Lung (tissue), 12 donors: Measurements from ENCODE around the gene ABCG4. TPM values are rescaled to one million over a fixed set of nuclear protein-coding genes. Genes with fewer than 3 reads are reported as not detected.

Experiments used
- ATAC-seq: fragments of 200-7000 bp; cut with Tn5 transposase; one replicate; pipeline ENCODE4 v1.9.1; 2020; ENCODE audit warnings: moderate number of reproducible peaks; ENCODE audit not compliant: insufficient read depth, low FRiP score
- DNase-seq, 3 donors: peaks; one replicate each; pipeline ENCODE4 v3.0.0-alpha.2; 2013 to 2017
- H3K27ac ChIP-seq, 2 donors: one replicate each; pipeline ENCODE4 v1.5.1; 2013; ENCODE audit warnings: mild to moderate bottlenecking in 2 of 2, moderate library complexity in 2 of 2, control low read depth in 1 of 2, inconsistent platforms in 1 of 2, low read depth in 1 of 2, low read length in 1 of 2
- H3K27me3 ChIP-seq, 3 donors: one replicate each; pipeline ENCODE4 v1.5.1; 2013; ENCODE audit warnings: low read length in 2 of 3; ENCODE audit not compliant: control insufficient read depth in 3 of 3, insufficient read depth in 3 of 3
- H3K36me3 ChIP-seq, 4 donors: one replicate each; pipeline ENCODE4 v1.5.1; 2013; ENCODE audit warnings: low read length in 4 of 4, mild to moderate bottlenecking in 1 of 4, moderate library complexity in 1 of 4; ENCODE audit not compliant: control insufficient read depth in 4 of 4, insufficient read depth in 4 of 4
- H3K4me1 ChIP-seq, 5 donors: one replicate each; pipeline ENCODE4 v1.5.1; 2013; ENCODE audit warnings: low read length in 5 of 5, mild to moderate bottlenecking in 2 of 5, moderate library complexity in 1 of 5; ENCODE audit not compliant: control insufficient read depth in 5 of 5, insufficient read depth in 5 of 5
- H3K4me3 ChIP-seq: one replicate; pipeline ENCODE4 v1.5.1; 2013; ENCODE audit warnings: mild to moderate bottlenecking, control low read depth, moderate library complexity
- H3K9ac ChIP-seq, 2 donors: one replicate each; pipeline ENCODE4 v1.5.1; 2013; ENCODE audit warnings: low read length in 2 of 2, control low read depth in 1 of 2; ENCODE audit not compliant: insufficient read depth in 1 of 2
- H3K9me3 ChIP-seq, 4 donors: one replicate each; pipeline ENCODE4 v1.5.1; 2013; ENCODE audit warnings: low read length in 3 of 4, mild to moderate bottlenecking in 1 of 4, moderate library complexity in 1 of 4; ENCODE audit not compliant: control insufficient read depth in 4 of 4, insufficient read depth in 3 of 4
- CTCF ChIP-seq: IDR thresholded peaks from 2 replicates; pipeline ENCODE4 v1.5.1; 2012; ENCODE audit warnings: mild to moderate bottlenecking; ENCODE audit errors: control extremely low read depth, extremely low read depth
- WGBS, 2 donors: extraction: QIAGEN DNeasy Blood & Tissue Kit; methylation state at CpG; one replicate each; pipeline ENCODE4 v1.1.7; 2013; 5-methylcytosine and 5-hydroxymethylcytosine counted together
- polyA plus RNA-seq, 2 donors: library from polyadenylated mRNA; stranded (reverse); fragments of 200-250 nt; gene quantifications; one replicate each; pipeline ENCODE4 v1.2.1, GENCODE V29; 2013
- total RNA-seq, 2 donors: library from RNA; depleted of rRNA in 1 of 2; stranded (reverse); fragments of >200 nt in 1 of 2; gene quantifications; one replicate each; pipeline ENCODE4 v1.2.1, GENCODE V29; 2014 to 2021
- donor health status: control.
- donor health status: control.
- donor health status: Bipolar disorder and iron deficiency.
- donor health status: healthy.
- donor health status: DM: yes; HTN: yes; CAD: no.

Gene ABCG4
- total and polyA plus RNA-seq, 4 donors = 0.03 to 0.28 (median 0.10) TPM; not detected in 1

DNA sequence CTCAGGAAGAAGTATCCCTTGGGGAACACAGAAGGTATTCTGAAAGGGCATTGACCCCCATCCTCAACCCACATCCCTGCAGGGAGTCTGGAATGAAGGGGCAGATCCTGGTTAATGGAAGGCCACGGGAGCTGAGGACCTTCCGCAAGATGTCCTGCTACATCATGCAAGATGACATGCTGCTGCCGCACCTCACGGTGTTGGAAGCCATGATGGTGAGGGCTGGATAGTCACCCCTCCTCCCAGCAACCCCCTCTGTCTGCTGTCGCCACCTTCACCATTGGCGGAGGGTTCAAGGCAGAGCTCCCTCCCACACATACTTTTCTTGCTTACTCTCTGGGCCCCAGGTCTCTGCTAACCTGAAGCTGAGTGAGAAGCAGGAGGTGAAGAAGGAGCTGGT is 5.3 kb downstream of the ABCG4 start:
- no peak overlapping the region for H3K4me3 ChIP-seq
- no peak overlapping the region for H3K9ac ChIP-seq
- no peak for TF ChIP-seq CTCF
- H3K4me1 ChIP-seq = peaks cover 0 to 10% (median 5%) of the 10 kb centered on the region in 5 donors
- peaks cover 0 to 1% (median 0%) of the 10 kb centered on the region in 4 donors for H3K9me3 ChIP-seq
- ATAC-seq (no peak), DNase-seq (no peak)
- peaks cover 0 to 13% (median 0%) of the 10 kb centered on the region in 3 donors for H3K27me3 ChIP-seq
- 94 to 97% methylated on average over 6 of the region's 6 CpGs for WGBS, 2 donors
- no peaks in the 10 kb centered on the region for H3K36me3 ChIP-seq
- H3K27ac ChIP-seq = no peak overlapping the region

DNA sequence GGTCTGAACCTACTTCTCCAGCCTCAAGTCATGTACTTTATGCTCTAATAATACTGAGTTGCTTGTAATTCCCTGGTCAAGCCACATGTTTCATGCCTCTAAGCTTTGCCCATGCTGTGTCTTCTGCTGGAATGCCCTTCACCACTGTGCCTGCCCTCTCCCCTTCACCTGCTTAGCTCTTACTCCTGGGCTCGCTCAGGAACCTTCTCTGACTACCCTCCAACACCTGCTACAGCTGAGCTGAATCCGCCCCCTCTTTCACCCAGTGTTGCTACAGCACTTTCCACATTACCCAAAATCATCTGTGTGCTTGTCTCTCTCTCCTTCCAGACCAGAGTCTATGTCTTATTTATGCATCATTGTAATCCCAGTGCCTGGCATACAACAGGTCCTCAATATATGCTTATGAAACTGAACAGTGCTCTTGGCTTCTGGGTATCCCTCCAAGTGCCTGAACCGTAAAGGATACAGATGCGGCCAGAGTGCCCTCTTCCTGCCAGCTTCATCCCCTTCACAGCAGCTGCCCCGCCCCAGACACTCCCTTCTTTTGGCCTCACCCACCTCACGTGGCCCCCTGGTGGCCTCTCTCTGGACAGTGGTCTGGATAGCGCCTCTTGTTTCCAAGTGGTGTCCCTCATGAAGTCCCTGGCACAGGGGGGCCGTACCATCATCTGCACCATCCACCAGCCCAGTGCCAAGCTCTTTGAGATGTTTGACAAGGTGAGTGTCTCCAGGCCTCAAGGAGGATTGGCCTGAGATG is 7.1 kb downstream of the ABCG4 start:
- H3K36me3 ChIP-seq = no peaks in the 10 kb centered on the region
- H3K27ac ChIP-seq = no peak overlapping the region
- H3K9ac ChIP-seq = no peak overlapping the region
- H3K4me1 ChIP-seq = no peaks in the 10 kb centered on the region
- DNase-seq = no peak
- WGBS, 2 donors = 41 to 49% methylated on average over 8 of the region's 8 CpGs
- H3K4me3 ChIP-seq = no peak overlapping the region
- no peak for ATAC-seq
- no peak for TF ChIP-seq CTCF
- H3K27me3 ChIP-seq = peaks cover 0 to under 1% (median 0%) of the 10 kb centered on the region in 3 donors
- H3K9me3 ChIP-seq = no peaks in the 10 kb centered on the region

GRCh38 chr11:119156496-119156895 is 7.6 kb downstream of the ABCG4 start:
- H3K9ac ChIP-seq = no peak overlapping the region
- no peak overlapping the region for H3K27ac ChIP-seq
- DNase-seq (no peak), ATAC-seq (no peak)
- H3K9me3 ChIP-seq = no peaks in the 10 kb centered on the region
- WGBS, 2 donors = 88 to 92% methylated on average over 10 of the region's 10 CpGs
- no peak overlapping the region for H3K4me3 ChIP-seq
- H3K36me3 ChIP-seq = no peaks in the 10 kb centered on the region
- TF ChIP-seq CTCF = no peak
- no peaks in the 10 kb centered on the region for H3K4me1 ChIP-seq
- no peaks in the 10 kb centered on the region for H3K27me3 ChIP-seq

DNA sequence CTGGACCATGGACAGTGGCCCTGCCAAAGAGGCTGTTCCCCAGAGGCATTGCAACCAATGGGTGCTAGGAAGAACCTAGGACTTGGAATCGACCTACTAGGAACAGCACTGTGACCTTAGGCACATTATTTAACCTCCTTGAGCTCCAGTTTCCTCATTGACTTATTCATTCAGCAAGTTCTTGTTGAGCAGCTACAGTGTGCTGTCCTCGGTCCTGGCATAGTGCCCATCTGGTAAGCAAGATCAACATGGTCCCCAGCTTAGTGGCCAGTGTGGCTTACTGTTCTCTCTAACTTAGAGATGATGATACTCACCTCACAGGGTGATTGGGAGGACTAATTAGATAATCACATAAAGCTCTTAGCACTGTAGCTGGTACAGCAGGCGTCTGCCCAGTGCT is 8.2 kb downstream of the ABCG4 start:
- no peak overlapping the region for H3K27ac ChIP-seq
- H3K36me3 ChIP-seq = no peaks in the 10 kb centered on the region
- no peak overlapping the region for H3K4me3 ChIP-seq
- no peaks in the 10 kb centered on the region for H3K4me1 ChIP-seq
- TF ChIP-seq CTCF = no peak
- no peaks in the 10 kb centered on the region for H3K9me3 ChIP-seq
- ATAC-seq (no peak), DNase-seq (no peak)
- no peak overlapping the region for H3K9ac ChIP-seq
- 58 to 62% methylated on average over 3 of the region's 3 CpGs for WGBS, 2 donors
- no peaks in the 10 kb centered on the region for H3K27me3 ChIP-seq
